Measurements from ENCODE around the gene ATP1A1.

Gene ATP1A1

DNA sequence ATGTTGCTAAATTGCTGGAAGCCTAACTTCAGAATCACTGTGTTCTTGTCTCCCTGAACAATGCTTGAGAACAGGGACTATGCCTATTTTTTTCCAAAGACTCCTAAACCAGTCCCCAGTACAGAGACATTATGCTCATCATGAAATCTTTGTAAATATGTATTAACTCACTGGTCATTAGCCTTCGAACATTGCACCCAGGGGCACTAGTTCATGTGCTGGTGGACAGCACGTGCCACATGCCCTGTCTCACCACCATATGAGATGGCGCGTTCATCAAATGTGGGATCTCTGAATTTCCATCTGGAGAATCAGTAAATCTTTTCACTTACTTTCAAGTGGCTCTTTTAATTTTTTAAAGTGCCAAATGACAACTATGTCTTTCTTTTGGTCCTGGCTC is 11.0 kb upstream of the ATP1A1 start:
- Histone ChIP-seq H2BK12ac (ENCODE audit: low read length) (no peak overlapping the region), H4K91ac (ENCODE audit: low read depth, low read length, poor library complexity) (no peak overlapping the region), H3K36me3 (replicated peaks in 1 of 2; ENCODE audit: control insufficient read depth in 2 of 2, insufficient read depth in 2 of 2, low read length in 2 of 2) (no peaks in the 10 kb centered on the region), H2BK5ac (ENCODE audit: low read length) (no peak overlapping the region), H3K23ac (ENCODE audit: low read depth, low read length, poor library complexity) (no peak overlapping the region), H2AFZ (ENCODE audit: low read length) (no peak overlapping the region), H4K8ac (ENCODE audit: low read depth, low read length) (no peak overlapping the region), H2AK5ac (ENCODE audit: low read depth, low read length) (no peak overlapping the region), H2BK15ac (ENCODE audit: low read length) (no peak overlapping the region), H3K14ac (ENCODE audit: low read length) (no peak overlapping the region), H3K4ac (ENCODE audit: low read length) (no peak overlapping the region), H3K27ac (replicated peaks; ENCODE audit: low read length) (no peak overlapping the region), H3K9me3 (replicated peaks in 1 of 2; ENCODE audit: control insufficient read depth in 2 of 2, insufficient read depth in 1 of 2, low read depth in 1 of 2, low read length in 2 of 2) (no peaks in the 10 kb centered on the region), H3K18ac (ENCODE audit: low read length) (no peak overlapping the region), H3K4me2 (ENCODE audit: insufficient read depth, low read length, poor library complexity, severe bottlenecking) (no peak overlapping the region), H3K79me1 (ENCODE audit: low read depth, low read length) (no peaks in the 10 kb centered on the region), H3K4me3 (ENCODE audit: low read length in 2 of 2) (no peak overlapping the region), H3K27me3 (ENCODE audit: control insufficient read depth in 3 of 3, insufficient read depth in 3 of 3, low read depth in 1 of 3, low read length in 3 of 3) (peaks cover 0 to 16% (median 0%) of the 10 kb centered on the region in 3 experiments), H3K9ac (ENCODE audit: low read depth, low read length, poor library complexity) (no peak overlapping the region), H3K4me1 (ENCODE audit: control insufficient read depth in 2 of 2, insufficient read depth in 1 of 2, low read depth in 1 of 2, low read length in 2 of 2) (peaks cover 0 to 2% of the 10 kb centered on the region in 2 donors), H2BK120ac (ENCODE audit: low read depth, low read length) (no peak overlapping the region)
- WGBS, 2 donors (ENCODE audit: extremely low coverage in 2 of 2, insufficient read length in 2 of 2, insufficient replicate concordance in 1 of 2), result no CpG with 5 or more reads among the region's 4 CpGs
- DNase-seq (ENCODE audit: low spot score), result no peak

DNA sequence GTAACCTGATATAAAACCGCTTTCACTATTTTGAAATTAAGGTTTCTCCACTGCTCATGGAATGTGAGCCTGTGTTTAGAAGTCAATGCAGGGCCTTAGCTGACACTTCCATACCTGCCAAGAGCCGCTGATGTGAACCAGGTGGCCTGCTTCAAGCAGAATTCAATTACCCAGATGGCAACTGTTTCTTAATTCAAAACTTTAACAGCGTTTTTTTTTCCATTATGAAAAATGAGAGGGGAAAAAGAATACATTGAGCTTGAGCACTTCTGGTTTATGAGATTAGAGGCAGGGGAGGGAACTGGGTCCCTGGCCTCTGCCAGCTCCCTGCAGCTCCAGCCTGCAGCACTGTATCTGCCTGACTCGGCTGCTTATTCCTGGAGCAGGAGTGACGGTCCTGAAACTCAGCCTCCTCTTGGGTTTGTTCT is 7.7 kb upstream of the ATP1A1 start:
- H3K9me3 ChIP-seq (replicated peaks in 1 of 2; ENCODE audit: control insufficient read depth in 2 of 2, insufficient read depth in 1 of 2, low read depth in 1 of 2, low read length in 2 of 2), result no peaks in the 10 kb centered on the region
- no peak overlapping the region for H3K9ac ChIP-seq (ENCODE audit: low read depth, low read length, poor library complexity)
- H3K36me3 ChIP-seq (replicated peaks in 1 of 2; ENCODE audit: control insufficient read depth in 2 of 2, insufficient read depth in 2 of 2, low read length in 2 of 2), result no peaks in the 10 kb centered on the region
- H2BK12ac ChIP-seq (ENCODE audit: low read length), result no peak overlapping the region
- H3K27ac ChIP-seq (replicated peaks; ENCODE audit: low read length), result no peak overlapping the region
- H2BK120ac ChIP-seq (ENCODE audit: low read depth, low read length), result no peak overlapping the region
- WGBS, 2 donors (ENCODE audit: extremely low coverage in 2 of 2, insufficient read length in 2 of 2, insufficient replicate concordance in 1 of 2), result no CpG with 5 or more reads among the region's 5 CpGs
- H3K79me1 ChIP-seq (ENCODE audit: low read depth, low read length), result no peaks in the 10 kb centered on the region
- H3K27me3 ChIP-seq (ENCODE audit: control insufficient read depth in 3 of 3, insufficient read depth in 3 of 3, low read depth in 1 of 3, low read length in 3 of 3), result peaks cover 0 to 15% (median 0%) of the 10 kb centered on the region in 3 experiments
- H3K4me3 ChIP-seq (ENCODE audit: low read length in 2 of 2), result no peak overlapping the region
- no peak overlapping the region for H3K4ac ChIP-seq (ENCODE audit: low read length)
- H3K23ac ChIP-seq (ENCODE audit: low read depth, low read length, poor library complexity), result no peak overlapping the region
- no peak overlapping the region for H3K14ac ChIP-seq (ENCODE audit: low read length)
- no peak overlapping the region for H4K8ac ChIP-seq (ENCODE audit: low read depth, low read length)
- no peak overlapping the region for H2BK15ac ChIP-seq (ENCODE audit: low read length)
- no peak overlapping the region for H2AK5ac ChIP-seq (ENCODE audit: low read depth, low read length)
- H3K18ac ChIP-seq (ENCODE audit: low read length), result no peak overlapping the region
- no peak overlapping the region for H3K4me2 ChIP-seq (ENCODE audit: insufficient read depth, low read length, poor library complexity, severe bottlenecking)
- no peak overlapping the region for H2BK5ac ChIP-seq (ENCODE audit: low read length)
- no peak overlapping the region for H2AFZ ChIP-seq (ENCODE audit: low read length)
- DNase-seq (ENCODE audit: low spot score), result no peak
- no peaks in the 10 kb centered on the region for H3K4me1 ChIP-seq (ENCODE audit: control insufficient read depth in 2 of 2, insufficient read depth in 1 of 2, low read depth in 1 of 2, low read length in 2 of 2)
- H4K91ac ChIP-seq (ENCODE audit: low read depth, low read length, poor library complexity), result no peak overlapping the region

DNA sequence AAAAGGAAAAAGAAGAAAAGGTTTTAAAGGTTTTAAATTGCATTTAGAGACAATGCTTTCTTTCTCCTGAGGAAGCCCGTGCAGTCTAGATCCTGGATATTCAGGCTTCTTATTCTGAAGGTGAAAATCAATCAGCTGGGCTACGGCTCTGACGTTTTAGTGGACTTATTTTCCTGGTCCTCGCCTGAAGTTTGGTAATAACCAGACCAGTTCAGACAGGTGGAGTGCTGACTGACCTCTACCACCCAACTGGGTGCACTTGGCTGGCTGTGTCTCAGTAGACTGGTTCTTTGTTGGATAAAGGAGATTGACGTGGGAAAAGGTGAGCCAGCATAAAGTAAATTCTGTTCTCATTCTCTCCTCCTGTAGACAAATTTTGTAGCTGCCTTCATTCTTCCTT is 7.2 kb upstream of the ATP1A1 start:
- H3K4ac ChIP-seq (ENCODE audit: low read length), result no peak overlapping the region
- no peak overlapping the region for H3K18ac ChIP-seq (ENCODE audit: low read length)
- no peak overlapping the region for H3K4me2 ChIP-seq (ENCODE audit: insufficient read depth, low read length, poor library complexity, severe bottlenecking)
- no peak overlapping the region for H2BK15ac ChIP-seq (ENCODE audit: low read length)
- no peak overlapping the region for H4K91ac ChIP-seq (ENCODE audit: low read depth, low read length, poor library complexity)
- no peak overlapping the region for H2BK120ac ChIP-seq (ENCODE audit: low read depth, low read length)
- H3K9ac ChIP-seq (ENCODE audit: low read depth, low read length, poor library complexity), result no peak overlapping the region
- peaks cover 0 to 15% (median 0%) of the 10 kb centered on the region in 3 experiments for H3K27me3 ChIP-seq (ENCODE audit: control insufficient read depth in 3 of 3, insufficient read depth in 3 of 3, low read depth in 1 of 3, low read length in 3 of 3)
- no peak overlapping the region for H3K4me3 ChIP-seq (ENCODE audit: low read length in 2 of 2)
- no peaks in the 10 kb centered on the region for H3K9me3 ChIP-seq (replicated peaks in 1 of 2; ENCODE audit: control insufficient read depth in 2 of 2, insufficient read depth in 1 of 2, low read depth in 1 of 2, low read length in 2 of 2)
- H4K8ac ChIP-seq (ENCODE audit: low read depth, low read length), result no peak overlapping the region
- H2BK12ac ChIP-seq (ENCODE audit: low read length), result no peak overlapping the region
- no peaks in the 10 kb centered on the region for H3K36me3 ChIP-seq (replicated peaks in 1 of 2; ENCODE audit: control insufficient read depth in 2 of 2, insufficient read depth in 2 of 2, low read length in 2 of 2)
- no peak overlapping the region for H2AFZ ChIP-seq (ENCODE audit: low read length)
- no peak overlapping the region for H3K23ac ChIP-seq (ENCODE audit: low read depth, low read length, poor library complexity)
- H3K79me1 ChIP-seq (ENCODE audit: low read depth, low read length), result no peaks in the 10 kb centered on the region
- no peak for DNase-seq (ENCODE audit: low spot score)
- H2AK5ac ChIP-seq (ENCODE audit: low read depth, low read length), result no peak overlapping the region
- no peak overlapping the region for H3K27ac ChIP-seq (replicated peaks; ENCODE audit: low read length)
- WGBS, 2 donors (ENCODE audit: extremely low coverage in 2 of 2, insufficient read length in 2 of 2, insufficient replicate concordance in 1 of 2), result no CpG with 5 or more reads among the region's 5 CpGs
- H2BK5ac ChIP-seq (ENCODE audit: low read length), result no peak overlapping the region
- H3K4me1 ChIP-seq (ENCODE audit: control insufficient read depth in 2 of 2, insufficient read depth in 1 of 2, low read depth in 1 of 2, low read length in 2 of 2), result no peaks in the 10 kb centered on the region
- no peak overlapping the region for H3K14ac ChIP-seq (ENCODE audit: low read length)

DNA sequence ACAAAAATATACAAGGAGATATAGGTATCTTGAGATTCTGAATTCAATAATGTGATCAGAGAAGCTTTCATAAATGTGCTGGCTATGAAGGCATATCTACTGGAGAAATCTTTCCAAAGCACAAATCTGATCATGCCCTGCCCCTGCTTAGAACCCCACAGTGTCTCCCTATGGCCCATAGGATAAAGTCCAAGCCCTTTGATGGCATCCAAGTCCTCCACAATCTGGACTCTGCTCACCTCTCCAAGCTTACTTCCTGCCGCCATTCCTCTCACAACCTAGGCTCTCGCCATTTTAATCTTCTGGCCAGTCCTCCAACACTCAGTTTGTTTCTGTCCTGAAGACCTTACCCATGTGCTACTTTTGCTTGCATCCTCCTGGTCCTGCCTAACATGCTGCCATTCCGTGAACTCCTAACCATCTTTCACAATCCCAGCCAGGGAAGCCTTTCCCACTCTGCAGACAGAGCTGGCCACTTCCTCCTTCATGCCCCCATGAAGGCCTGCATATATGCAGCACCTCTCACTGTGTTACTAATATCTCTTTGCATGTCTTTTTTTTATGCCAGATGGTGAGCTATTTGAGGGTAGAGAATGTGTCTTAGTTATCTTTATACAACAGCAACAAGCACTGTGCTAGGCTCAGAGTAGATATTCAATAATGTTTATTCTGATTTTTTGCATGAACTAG is 5.6 kb upstream of the ATP1A1 start:
- peaks cover 0 to 4% of the 10 kb centered on the region in 2 donors for H3K4me1 ChIP-seq (ENCODE audit: control insufficient read depth in 2 of 2, insufficient read depth in 1 of 2, low read depth in 1 of 2, low read length in 2 of 2)
- no peak for DNase-seq (ENCODE audit: low spot score)
- H4K8ac ChIP-seq (ENCODE audit: low read depth, low read length), result no peak overlapping the region
- H4K91ac ChIP-seq (ENCODE audit: low read depth, low read length, poor library complexity), result no peak overlapping the region
- no peak overlapping the region for H2BK12ac ChIP-seq (ENCODE audit: low read length)
- peaks cover 0 to 20% (median 5%) of the 10 kb centered on the region in 3 experiments for H3K27me3 ChIP-seq (ENCODE audit: control insufficient read depth in 3 of 3, insufficient read depth in 3 of 3, low read depth in 1 of 3, low read length in 3 of 3)
- no peak overlapping the region for H2BK120ac ChIP-seq (ENCODE audit: low read depth, low read length)
- H3K23ac ChIP-seq (ENCODE audit: low read depth, low read length, poor library complexity), result no peak overlapping the region
- no peak overlapping the region for H3K18ac ChIP-seq (ENCODE audit: low read length)
- H2AFZ ChIP-seq (ENCODE audit: low read length), result no peak overlapping the region
- H3K4ac ChIP-seq (ENCODE audit: low read length), result no peak overlapping the region
- no CpG with 5 or more reads among the region's 3 CpGs for WGBS, 2 donors (ENCODE audit: extremely low coverage in 2 of 2, insufficient read length in 2 of 2, insufficient replicate concordance in 1 of 2)
- no peaks in the 10 kb centered on the region for H3K79me1 ChIP-seq (ENCODE audit: low read depth, low read length)
- H3K4me3 ChIP-seq (ENCODE audit: low read length in 2 of 2), result no peak overlapping the region
- no peak overlapping the region for H3K27ac ChIP-seq (replicated peaks; ENCODE audit: low read length)
- no peak overlapping the region for H2BK15ac ChIP-seq (ENCODE audit: low read length)
- no peak overlapping the region for H3K14ac ChIP-seq (ENCODE audit: low read length)
- no peak overlapping the region for H3K9ac ChIP-seq (ENCODE audit: low read depth, low read length, poor library complexity)
- H2AK5ac ChIP-seq (ENCODE audit: low read depth, low read length), result no peak overlapping the region
- no peak overlapping the region for H3K4me2 ChIP-seq (ENCODE audit: insufficient read depth, low read length, poor library complexity, severe bottlenecking)
- no peaks in the 10 kb centered on the region for H3K36me3 ChIP-seq (replicated peaks in 1 of 2; ENCODE audit: control insufficient read depth in 2 of 2, insufficient read depth in 2 of 2, low read length in 2 of 2)
- no peaks in the 10 kb centered on the region for H3K9me3 ChIP-seq (replicated peaks in 1 of 2; ENCODE audit: control insufficient read depth in 2 of 2, insufficient read depth in 1 of 2, low read depth in 1 of 2, low read length in 2 of 2)
- H2BK5ac ChIP-seq (ENCODE audit: low read length), result no peak overlapping the region
